ENCODE measurements around the gene HPSE2.

DNA sequence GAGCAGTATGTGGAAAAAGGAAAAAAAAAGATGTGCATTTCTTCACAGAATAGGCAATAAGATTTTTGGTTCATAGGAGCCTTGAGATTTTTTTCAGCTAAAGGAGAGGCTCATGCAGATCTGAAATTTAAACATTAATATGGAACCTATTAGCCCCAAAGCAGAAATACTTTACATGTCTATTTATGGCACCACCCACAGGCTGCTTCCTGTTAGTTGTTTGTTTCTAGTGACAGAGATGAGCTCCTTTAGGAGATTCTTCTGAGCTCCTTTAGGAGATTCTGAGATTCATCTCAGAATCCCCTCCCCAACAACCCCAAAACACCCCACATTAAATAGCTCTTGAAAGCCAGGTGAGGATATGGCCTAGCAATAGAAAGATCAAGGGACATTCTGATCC lies 761.0 kb downstream of the HPSE2 start:
- no peak for TF ChIP-seq EGR1 (IDR thresholded peaks at IDR 0.05)
- no peak for TF ChIP-seq RAD21 (IDR thresholded peaks at IDR 0.05; ENCODE audit: low read depth)
- no peak for TF ChIP-seq MAX (IDR thresholded peaks at IDR 0.05)
- no peak for TF ChIP-seq EP300 (IDR thresholded peaks at IDR 0.05; ENCODE audit: borderline replicate concordance)
- no peak for TF ChIP-seq REST (IDR thresholded peaks at IDR 0.05; ENCODE audit: low read depth)
- TF ChIP-seq CEBPB (IDR thresholded peaks at IDR 0.05): no peak
